GM19463 (cell line): ENCODE data around the gene TPK1.
A peak's percentile ranks its signal among the peaks of the same experiment; 100 is the strongest.
"Not testable (repeated sequence)": the region's sequence is repeated elsewhere in the genome, so short reads cannot be mapped to it uniquely, and the experiment has no call there.

Experiments used
- ATAC-seq: cut with Tn5 transposase; IDR thresholded peaks from one replicate; pipeline ENCODE4 v1.9.1; 2021; ENCODE audit warnings: mild to moderate bottlenecking, moderate library complexity; ENCODE audit not compliant: unreplicated experiment

Gene TPK1

DNA sequence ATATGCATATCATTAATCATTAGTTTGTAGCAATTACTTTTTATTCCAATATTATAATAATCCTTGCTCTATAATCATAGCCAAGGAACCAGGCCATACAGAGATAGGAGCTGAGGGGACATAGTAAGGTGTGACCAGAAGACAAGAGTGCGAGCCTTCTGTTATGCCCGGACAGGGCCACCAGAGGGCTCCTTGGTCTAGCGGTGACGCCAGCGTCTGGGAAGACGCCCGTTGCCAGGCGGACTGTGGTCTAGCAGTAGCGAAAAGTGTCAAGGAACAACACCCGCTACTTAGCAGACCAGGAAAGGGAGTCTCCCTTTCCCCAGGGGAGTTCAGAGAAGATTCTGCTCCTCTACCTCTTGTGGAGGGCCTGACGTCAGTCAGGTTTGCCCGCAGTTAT is 109.0 kb downstream of the TPK1 start:
- ATAC-seq = not testable (repeated sequence)

DNA sequence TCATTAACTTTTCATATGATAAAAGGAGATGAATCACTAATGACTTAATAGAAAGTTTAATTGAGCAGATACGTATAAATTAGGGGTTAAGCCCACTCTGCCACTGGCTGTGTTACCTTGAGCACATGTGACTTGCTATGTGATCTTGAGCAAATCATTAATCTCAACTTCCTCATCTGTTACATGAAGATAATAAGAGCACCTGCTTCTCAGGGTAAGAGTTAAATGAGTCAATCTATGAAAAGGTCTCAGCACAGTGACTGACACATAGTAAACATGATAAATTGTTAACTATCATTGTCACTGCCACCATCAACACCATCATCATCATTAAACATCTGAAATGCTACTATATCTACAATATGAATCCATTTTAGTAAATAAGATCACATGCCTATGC is 110.8 kb downstream of the TPK1 start:
- peak; percentile 98 for ATAC-seq

DNA sequence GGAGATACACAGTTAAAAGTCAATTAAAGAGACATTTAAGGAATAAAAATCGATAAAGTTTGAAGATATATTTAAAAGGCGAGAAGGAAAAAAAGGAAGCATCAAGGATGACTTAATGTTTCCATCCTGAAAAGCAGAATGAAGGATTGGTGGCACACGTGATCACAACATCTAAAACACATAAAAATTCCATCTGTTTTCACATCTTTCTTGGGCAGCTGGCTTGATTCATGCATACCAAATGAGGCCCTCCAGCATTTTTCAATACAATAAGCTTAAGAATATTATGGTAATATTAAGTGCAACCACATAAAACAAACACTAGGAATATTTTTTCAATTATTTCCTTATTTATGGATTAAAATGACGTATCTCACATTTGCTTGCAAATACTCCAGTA is 112.6 kb downstream of the TPK1 start:
- no peak for ATAC-seq

DNA sequence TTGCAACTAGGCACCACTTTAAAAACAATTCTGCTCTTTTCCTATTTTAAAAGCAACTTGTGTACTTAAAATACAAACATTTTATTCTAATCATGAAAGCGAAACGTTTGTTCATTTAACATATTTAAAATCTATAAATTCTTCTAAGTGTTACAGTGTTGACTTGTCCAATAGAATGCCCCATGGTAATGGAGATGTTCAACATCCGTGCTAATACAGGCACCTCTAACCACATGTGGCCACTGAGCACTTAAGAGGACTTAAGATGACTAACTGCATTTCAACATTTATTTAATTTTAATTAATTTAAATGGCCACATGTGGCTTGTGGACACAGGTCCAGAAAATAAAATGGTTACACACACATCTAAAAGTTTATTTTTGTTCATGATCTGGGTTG is 115.1 kb downstream of the TPK1 start:
- ATAC-seq = no peak

DNA sequence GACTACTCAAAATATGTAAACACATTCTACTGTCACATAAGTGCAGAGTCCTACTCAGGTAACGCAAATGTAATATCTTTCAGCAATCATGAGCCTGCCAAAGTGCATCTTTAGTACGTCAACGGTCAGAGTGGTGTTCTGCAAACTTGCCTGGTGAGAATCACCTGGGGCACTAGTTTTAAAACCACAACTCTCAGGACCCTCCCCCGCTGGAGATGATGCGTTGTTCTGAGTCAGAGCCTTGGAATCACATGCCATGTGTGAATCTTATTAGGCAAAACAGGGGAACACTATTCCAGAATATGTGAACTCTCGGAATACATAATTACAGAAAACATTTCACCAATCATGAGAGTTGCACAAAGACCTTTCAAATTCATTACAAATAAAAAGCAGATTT is 115.7 kb downstream of the TPK1 start:
- no peak for ATAC-seq

DNA sequence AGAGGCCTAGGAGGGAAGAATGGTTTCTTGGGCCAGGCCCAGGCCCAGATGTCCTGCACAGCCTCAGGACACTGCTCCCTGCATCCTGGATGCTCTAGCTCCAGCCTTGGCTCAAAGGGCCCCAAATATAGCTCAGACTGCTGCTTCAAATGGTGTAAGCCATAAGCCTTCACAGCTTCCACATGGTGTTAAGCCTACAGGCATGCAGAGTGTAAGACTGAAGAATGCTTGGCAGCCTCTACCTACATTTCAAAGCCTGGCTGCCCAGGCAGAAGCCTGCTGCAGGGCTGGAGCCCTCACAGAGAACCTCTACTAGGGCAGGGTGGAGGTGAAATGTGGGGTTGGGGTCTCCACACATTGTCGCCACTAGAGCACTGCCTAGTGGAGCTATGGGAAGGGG is 118.1 kb downstream of the TPK1 start:
- ATAC-seq = no peak

DNA sequence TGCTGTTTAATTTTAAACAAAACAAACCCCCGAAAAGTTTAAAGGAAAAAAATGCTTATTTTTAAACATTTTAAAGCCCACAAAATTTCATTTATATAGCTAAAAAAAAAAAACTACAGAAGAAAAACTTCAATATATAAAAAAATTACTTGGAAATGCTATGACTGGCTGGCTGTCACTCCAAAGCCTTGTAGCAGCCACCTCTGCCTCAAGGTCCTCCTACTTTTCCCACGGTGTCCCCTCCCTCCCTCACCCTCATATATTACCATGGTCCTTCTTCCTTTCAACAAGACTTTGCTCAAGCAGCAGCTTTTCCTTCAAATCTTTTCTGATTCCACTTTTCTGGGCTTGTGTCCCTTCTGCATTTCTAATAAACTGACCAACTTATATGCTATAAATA is 122.0 kb downstream of the TPK1 start:
- peak; percentile 84 for ATAC-seq

DNA sequence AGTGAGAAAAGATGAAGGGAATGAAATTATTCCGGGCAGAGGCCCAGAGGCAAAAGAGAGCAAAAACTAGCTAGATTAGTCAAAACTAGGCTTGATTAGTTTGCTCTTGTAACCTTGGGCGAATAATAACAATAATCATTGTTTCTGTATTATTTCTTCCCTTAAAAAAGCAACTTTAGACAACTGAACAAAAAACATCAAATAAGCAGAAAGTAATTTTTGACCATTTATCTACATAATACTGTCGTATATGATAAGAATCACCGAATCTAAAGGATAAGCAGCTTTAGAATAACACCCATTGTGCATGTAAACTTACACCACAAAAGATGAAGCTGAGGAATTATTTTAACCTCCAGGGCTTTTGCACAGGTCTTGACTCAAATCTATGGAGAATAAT is 125.1 kb downstream of the TPK1 start:
- no peak for ATAC-seq

DNA sequence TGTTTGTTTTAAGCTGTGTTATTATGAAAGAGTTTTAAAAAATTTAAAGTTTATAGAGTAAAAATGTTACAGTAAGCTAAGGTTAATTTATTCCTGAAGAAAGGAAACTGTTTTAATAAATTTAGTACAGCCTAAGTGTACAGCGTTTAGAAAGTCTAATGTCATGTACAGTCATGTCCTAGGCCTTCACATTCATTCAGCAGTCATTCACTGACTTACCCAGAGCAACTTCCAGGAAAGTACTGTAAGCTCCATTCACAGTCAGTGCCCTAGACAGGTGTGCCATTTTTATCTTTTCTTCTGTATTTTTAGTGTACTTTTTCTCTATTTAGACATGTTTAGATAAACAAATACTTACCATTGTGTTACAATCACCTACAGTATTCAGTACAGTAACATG is 126.8 kb downstream of the TPK1 start:
- ATAC-seq = no peak

DNA sequence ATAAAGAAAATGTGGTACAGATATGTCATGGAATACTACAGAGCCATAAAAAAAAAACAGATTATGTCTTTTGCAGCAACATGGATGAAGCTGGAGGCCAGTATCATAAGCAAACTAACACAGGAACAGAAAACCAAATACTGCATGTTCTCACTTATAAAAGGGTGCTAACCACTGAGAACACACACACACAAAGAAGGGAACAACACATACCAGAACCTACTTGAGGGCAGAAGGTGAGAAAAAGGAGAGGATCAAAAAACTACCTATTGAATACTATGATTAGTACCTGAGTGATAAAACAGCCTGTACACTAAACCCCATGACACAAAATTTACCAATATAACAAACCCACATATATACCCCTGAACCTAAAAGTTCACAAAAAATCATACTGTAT is 144.6 kb downstream of the TPK1 start:
- ATAC-seq = no peak

DNA sequence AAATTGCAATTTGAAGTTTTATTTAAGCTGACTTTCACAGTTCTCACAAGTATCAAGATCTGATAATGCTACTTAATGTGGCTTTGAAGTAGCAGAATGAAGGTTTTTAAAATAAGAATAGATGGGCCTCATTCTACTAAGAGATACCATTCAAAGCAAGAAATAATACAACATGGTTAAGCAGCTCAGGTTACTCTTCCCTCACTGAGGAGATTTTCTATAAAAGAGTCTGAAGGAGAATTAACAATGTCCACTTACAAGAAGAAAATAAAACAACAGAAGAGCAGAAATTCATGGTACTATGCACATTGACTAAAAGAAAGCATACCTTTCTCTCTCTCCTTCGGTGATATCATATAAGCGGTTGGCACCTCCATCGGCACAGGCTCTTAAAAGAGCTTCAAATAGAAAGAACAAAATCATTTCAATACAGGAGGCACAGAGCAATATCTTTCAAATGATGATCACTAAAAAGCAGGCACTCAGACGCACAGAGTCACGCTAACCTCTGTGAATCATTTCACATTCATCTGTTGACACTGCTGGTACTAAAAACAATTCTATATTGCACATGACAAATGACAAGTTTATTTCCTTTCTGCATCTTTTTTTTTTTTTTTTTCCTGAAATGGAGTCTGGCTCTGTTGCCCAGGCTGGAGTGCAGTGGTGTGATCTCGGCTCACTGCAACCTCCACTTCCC is 153.1 kb downstream of the TPK1 start:
- ATAC-seq = no peak

DNA sequence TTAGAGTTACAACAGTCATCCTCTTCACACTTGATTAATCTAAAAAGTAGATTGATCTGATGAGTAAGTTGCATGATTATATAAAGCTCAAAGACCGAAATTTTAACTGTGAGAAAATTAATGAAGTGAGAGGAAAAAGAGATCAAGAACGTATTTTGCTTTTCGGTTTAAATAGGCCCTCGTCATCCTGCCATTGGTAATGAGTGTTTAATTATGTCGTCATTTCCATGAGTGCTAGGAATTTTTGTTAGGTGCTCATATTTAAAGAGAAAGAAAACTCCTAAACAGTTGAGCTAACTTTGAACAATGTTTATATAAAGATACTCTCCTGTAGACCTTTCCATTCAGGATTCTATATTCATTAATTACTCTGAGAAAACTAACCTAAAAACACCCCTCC is 159.4 kb downstream of the TPK1 start:
- ATAC-seq = no peak

DNA sequence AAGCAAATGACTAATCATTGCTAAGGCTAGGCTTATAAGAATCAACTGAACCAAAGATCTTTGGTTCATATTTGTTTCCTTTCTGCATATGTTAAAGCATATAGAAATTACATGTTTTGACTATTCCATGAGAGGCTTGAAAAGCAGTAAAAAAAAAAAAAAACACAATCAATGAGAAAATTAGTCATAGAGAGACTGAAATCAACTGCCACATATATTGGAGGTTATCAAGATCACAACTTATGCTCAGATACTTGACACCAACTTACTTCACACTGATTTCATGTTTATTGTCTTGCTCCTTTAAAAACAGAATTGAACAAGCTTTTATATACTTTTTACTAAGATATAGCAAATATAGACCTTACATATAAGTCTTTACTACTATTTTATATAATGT is 161.3 kb downstream of the TPK1 start:
- ATAC-seq = no peak

DNA sequence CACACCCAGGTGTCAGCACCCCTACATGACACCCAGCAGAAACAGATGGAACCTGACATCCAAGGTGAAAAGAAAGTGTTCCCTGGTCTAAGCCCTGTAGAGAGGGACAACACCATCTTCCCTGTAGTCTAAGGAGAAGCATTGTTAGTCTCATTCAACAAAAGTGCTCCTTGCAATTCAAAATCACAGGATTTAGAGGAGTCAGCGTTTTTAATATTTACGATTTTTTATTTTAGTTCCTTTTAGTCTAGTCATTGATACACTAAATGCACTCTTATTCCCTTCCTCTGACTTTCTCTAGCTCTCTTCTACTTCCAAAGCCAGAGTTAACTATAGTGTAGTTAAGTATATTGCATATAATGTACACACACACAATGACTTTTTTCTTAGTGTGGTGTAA is 163.0 kb downstream of the TPK1 start:
- ATAC-seq = no peak

DNA sequence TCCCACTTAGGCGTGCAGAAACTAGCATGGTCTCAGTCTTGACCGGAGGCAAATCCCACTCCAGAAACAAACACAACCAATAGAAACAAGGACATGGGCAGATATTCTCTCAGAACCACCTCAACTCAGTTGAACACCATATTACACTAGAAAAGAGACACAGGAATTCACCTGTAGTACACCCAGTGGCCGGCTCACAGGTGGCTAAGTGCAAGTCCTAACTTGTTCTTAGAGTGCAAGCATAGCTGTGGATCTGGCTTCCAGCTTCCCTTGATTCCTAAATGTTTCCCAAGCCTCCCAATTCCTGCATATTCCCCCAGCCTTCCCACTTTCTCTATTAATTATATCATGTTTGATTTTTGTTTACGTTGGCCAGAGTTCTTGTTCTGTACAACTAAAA is 164.4 kb downstream of the TPK1 start:
- no peak for ATAC-seq

DNA sequence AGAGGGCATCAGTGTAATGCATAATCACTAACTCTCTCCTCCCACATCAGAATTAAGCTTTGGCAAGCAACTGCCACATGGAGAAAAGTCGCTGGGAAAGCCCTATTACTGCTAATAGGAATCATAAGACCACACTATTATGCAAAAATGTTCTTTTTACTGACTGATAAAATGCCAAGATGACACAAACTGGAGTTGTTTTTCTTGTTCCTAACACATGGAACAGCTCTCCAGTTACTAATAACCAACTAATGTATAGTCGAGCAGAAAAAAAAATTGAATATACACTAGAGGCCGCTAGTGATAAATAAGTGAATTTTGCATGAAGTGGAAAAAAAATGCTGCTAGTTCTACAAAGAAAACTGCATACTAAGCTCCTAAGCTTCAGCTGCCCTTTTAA is 165.6 kb downstream of the TPK1 start:
- no peak for ATAC-seq

DNA sequence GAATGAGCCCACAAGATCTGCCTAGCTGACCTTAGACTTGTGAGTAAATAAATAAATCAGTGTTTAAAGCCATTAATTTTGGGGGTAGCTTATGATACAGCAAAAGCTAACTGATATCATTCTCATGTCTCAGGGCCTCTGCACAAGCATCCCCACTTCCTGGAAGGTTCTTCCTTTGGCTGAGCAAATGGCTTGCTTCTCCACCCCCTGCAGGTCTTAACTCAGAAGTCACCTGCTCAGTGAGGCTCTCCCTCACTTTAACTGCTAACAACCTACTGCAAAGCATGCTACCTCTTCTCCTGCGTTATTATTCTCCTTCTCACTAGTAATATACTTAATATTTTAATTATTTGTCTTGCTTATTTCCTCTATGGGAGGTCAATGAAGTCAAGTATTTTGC is 167.3 kb downstream of the TPK1 start:
- ATAC-seq = no peak

DNA sequence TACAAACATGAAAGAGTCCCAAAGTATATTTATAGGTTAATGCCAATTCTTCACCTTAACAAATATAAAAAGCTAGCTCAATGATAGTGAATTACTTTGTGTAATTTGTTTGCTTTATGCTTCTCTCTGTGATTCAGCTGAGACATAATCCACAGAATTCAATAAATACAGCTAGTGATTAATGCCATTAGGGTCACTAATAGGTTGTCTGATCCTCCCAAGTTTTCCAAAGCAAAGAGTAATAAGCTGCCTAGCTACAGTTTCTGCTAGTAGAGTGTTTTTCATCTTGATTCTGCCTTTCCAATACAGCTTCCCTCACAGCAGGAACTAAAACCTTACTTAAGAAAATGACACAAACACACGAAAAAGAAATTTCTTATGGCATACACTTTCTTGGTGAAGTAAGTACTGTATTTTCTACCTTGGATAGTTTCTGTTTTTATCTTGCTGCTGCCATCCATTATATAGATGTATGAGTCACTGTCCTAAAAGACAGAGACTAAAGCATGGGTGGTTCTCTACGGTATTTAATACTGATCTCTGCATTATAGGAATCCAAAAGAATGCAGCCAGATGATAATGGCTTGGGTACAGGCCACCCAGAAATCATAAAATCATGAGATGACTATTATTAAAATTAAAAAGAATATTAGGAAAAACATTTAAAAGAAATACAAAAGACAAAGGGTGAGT is 170.0 kb downstream of the TPK1 start:
- no peak for ATAC-seq

DNA sequence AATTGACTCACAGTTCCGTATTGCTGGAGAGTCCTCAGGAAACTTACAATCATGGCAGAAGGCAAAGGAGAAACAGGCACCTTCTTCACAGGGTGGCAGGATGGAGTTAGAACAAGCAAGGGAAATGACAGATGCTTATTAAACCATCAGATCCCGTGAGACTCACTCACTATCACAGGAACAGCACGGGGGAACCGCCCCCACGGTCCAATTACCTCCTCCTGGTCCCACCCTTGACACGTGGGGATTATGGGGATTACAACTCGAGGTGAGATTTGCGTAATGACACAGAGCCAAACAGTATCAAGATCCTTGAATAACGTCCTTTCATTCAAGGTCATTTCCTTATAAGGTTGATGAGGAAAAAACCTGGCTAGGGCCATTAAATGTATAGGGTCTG is 176.6 kb downstream of the TPK1 start:
- ATAC-seq = no peak

DNA sequence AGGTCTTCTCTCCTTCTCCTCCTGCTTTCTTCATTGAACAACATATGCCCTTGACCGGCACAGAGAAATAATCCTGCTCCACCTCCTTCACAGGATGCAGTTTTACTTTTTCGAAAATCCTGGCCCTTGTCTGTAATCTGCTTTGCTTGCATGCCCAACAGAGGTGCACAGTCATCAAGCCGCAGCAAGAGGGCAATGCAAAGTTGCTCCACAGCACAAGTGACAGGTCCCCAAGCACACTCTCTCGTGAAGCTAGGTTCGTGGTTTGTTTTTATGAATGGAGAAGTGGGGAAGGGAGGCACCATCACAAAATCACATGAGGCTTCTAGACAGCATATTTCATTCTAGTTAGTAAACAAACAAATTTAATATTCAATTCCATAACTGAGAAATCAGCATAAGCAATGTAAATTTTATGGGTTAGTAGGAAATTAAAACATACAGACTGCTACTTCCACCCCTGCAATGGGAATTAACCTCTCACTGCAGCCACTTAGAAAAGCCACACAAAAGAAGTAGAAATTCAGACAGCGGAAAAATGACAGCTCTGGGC is 178.8 kb downstream of the TPK1 start:
- ATAC-seq = peak; percentile 67

DNA sequence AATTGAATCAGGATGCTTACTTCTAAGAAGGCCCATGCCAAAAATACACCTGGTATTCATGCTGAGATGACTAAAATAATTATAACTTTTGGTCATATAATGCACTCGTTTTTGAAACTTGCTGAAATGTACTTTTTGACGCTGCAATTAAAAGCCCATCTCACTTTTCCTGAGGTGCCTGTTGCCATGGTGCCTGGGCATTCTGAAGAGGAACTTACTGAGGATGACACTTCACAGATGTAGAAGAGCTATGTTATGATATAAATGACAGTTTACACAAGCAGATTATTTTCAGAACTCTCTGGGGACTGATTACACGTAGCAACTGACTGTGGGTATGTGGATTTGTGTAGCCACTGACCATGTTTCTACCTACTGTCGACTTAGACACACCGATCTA is 182.4 kb downstream of the TPK1 start:
- peak; percentile 39 for ATAC-seq

DNA sequence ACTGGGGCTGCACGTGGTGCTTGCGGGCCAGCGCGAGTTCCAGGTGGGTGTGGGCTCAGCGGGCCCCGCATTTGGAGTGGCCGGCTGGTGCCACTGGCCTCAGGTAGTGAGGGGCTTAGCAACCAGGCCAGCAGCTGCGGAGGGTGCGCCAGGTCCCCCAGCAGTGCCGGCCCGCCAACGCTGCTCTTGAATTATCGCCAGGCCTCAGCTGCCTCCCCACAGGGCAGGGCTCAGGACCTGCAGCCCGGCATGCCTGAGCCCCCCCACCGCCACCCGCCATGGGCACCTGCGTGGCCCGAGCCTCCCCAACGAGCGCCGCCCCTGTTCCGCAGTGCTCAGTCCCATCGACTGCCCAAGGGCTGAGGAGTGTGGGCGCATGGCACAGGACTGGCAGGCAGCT is 185.4 kb downstream of the TPK1 start:
- ATAC-seq = no peak

DNA sequence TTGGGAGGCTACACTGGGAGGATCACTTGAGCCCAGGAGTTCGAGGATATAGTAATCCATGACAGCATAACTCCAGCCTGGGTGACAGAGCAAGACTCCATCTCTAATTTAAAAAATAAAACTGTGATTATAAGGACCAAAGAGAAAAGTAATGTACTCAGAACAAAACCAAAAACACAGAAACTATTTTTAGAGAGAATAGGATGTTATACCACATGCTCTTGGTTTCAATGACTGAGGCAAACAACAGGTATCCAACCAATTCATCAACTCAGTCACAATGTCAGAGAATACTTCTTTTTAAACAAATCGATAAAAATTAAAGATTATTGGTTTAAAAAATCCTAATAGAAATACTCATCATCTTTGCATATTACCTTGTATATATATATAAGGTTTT is 186.7 kb downstream of the TPK1 start:
- ATAC-seq = no peak
